ENCODE measurements around the gene SETD4.

DNA sequence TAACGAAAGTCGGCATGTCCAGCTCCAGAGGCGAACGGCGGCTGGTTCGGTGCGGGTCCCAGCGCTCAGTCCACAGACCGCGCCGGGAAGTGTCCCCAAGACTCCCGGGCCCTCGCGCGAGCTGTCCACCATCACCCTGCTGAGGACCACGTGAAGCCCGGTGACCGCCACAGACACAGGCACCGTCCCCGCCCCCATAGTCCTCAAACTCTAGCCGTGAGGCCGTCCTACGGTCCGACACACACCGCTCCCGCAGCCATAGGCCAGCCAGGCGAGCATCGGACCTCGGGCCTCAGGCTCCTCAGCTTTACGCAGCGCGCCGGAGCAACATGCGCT is 535 bp downstream of the SETD4 start:
- TF ChIP-seq, protein P1, sequence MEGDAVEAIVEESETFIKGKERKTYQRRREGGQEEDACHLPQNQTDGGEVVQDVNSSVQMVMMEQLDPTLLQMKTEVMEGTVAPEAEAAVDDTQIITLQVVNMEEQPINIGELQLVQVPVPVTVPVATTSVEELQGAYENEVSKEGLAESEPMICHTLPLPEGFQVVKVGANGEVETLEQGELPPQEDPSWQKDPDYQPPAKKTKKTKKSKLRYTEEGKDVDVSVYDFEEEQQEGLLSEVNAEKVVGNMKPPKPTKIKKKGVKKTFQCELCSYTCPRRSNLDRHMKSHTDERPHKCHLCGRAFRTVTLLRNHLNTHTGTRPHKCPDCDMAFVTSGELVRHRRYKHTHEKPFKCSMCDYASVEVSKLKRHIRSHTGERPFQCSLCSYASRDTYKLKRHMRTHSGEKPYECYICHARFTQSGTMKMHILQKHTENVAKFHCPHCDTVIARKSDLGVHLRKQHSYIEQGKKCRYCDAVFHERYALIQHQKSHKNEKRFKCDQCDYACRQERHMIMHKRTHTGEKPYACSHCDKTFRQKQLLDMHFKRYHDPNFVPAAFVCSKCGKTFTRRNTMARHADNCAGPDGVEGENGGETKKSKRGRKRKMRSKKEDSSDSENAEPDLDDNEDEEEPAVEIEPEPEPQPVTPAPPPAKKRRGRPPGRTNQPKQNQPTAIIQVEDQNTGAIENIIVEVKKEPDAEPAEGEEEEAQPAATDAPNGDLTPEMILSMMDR (IDR thresholded peaks at IDR 0.05; ENCODE audit: borderline replicate concordance, extremely low read depth, low read length, poor library complexity, severe bottlenecking): no peak
- TF ChIP-seq EZH2 (IDR thresholded peaks at IDR 0.05; ENCODE audit: borderline replicate concordance, low read depth, low read length, severe bottlenecking): no peak

Measured in DND-41 (cell line).